DMS53 treated with DMSO at 0.1 percent for 48 hours (cell line): ENCODE data around the gene CASP10.
"Not testable (repeated sequence)": the region's sequence is repeated elsewhere in the genome, so short reads cannot be mapped to it uniquely, and the experiment has no call there.

Experiments
- DNase-seq: peaks from one replicate; lab custom pipeline; 2025; ENCODE audit not compliant: unreplicated experiment; lab: John Stamatoyannopoulos, UW

Gene CASP10

GRCh38 chr2:201154615-201155399, 28.1 kb upstream of the CASP10 start:
- no peak for DNase-seq

- no peak for DNase-seq
Measured at GRCh38 chr2:201156036-201156435, 26.9 kb upstream of the CASP10 start.

- DNase-seq, result no peak
Measured at GRCh38 chr2:201156640-201157039, 26.3 kb upstream of the CASP10 start.

- DNase-seq, result no peak
Measured at GRCh38 chr2:201157694-201158093, 25.2 kb upstream of the CASP10 start.

GRCh38 chr2:201158111-201158929, 24.6 kb upstream of the CASP10 start:
- peak; percentile 83 for DNase-seq

GRCh38 chr2:201164166-201164565, 18.8 kb upstream of the CASP10 start:
- no peak for DNase-seq

- DNase-seq, result no peak
Measured at GRCh38 chr2:201167546-201167945, 15.4 kb upstream of the CASP10 start.

- not testable (repeated sequence) for DNase-seq
Measured at GRCh38 chr2:201168496-201168895, 14.4 kb upstream of the CASP10 start.

- no peak for DNase-seq
Measured at GRCh38 chr2:201171259-201171814, 11.6 kb upstream of the CASP10 start.

- DNase-seq, result no peak
Measured at GRCh38 chr2:201172279-201172678, 10.7 kb upstream of the CASP10 start.

GRCh38 chr2:201174687-201175086, 8.3 kb upstream of the CASP10 start:
- no peak for DNase-seq

- no peak for DNase-seq
Measured at GRCh38 chr2:201176081-201176481, 6.9 kb upstream of the CASP10 start.

GRCh38 chr2:201180010-201180409, 2.9 kb upstream of the CASP10 start:
- DNase-seq, result no peak

GRCh38 chr2:201183365-201183727, 405 bp downstream of the CASP10 start:
- no peak for DNase-seq

- DNase-seq, result not testable (repeated sequence)
Measured at GRCh38 chr2:201183835-201184234, 894 bp downstream of the CASP10 start.

GRCh38 chr2:201184248-201184647, 1.3 kb downstream of the CASP10 start:
- DNase-seq, result not testable (repeated sequence)

- no peak for DNase-seq
Measured at GRCh38 chr2:201185863-201186262, 2.9 kb downstream of the CASP10 start.

GRCh38 chr2:201186982-201187381, 4.0 kb downstream of the CASP10 start:
- no peak for DNase-seq

- no peak for DNase-seq
Measured at GRCh38 chr2:201188449-201188848, 5.5 kb downstream of the CASP10 start.

GRCh38 chr2:201191132-201191875, 8.4 kb downstream of the CASP10 start:
- no peak for DNase-seq

GRCh38 chr2:201194097-201194496, 11.2 kb downstream of the CASP10 start:
- no peak for DNase-seq
